K562 (cell line): ENCODE results near the gene FTH1. TPM values are rescaled to one million over a fixed set of nuclear protein-coding genes. Genes with fewer than 3 reads are reported as not detected.
"Not testable (repeated sequence)": the region's sequence is repeated elsewhere in the genome, so short reads cannot be mapped to it uniquely, and the experiment has no call there.

Source experiments
- ATF3 ChIP-seq, 2 experiments: fragments of 450-650 bp in 1 of 2; sonication (generic) in 1 of 2; formaldehyde crosslinking in 1 of 2; IDR thresholded peaks in 1 of 2; conservative IDR thresholded peaks in 1 of 2; 2 replicates each; pipeline versions ENCODE4 v1.6.1 to v1.8.1; 2016 to 2023; ENCODE audit warnings: mild to moderate bottlenecking in 2 of 2, moderate library complexity in 2 of 2, inconsistent platforms in 1 of 2, missing genetic modification reagents in 1 of 2
- BHLHE40 ChIP-seq: IDR thresholded peaks from 2 replicates; pipeline ENCODE4 v1.6.1; 2011; ENCODE audit warnings: low read length, improper control_type of control experiment
- IRF9 ChIP-seq: fragments of 450-650 bp; IDR thresholded peaks from 2 replicates; pipeline ENCODE4 v1.6.1; 2016; ENCODE audit warnings: missing biosample characterization, missing genetic modification characterization
- KLF16 ChIP-seq: IDR thresholded peaks from 2 replicates; pipeline ENCODE4 v1.6.1; 2016; ENCODE audit warnings: antibody characterized with exemption
- MEIS2 ChIP-seq: fragments of 450-650 bp; IDR thresholded peaks from 2 replicates; pipeline ENCODE4 v1.6.1; 2014; ENCODE audit warnings: mild to moderate bottlenecking; ENCODE audit not compliant: partially characterized antibody
- NCOR1 ChIP-seq: fragments of 450-650 bp; IDR thresholded peaks from 2 replicates; pipeline ENCODE4 v1.6.1; 2016; ENCODE audit warnings: mild to moderate bottlenecking, moderate library complexity
- NRF1 ChIP-seq, 2 experiments: fragments of 450-650 bp; IDR thresholded peaks in 1 of 2; conservative IDR thresholded peaks in 1 of 2; 2 replicates each; pipeline ENCODE4 v1.6.1; 2014; ENCODE audit warnings: mild to moderate bottlenecking in 2 of 2
- POLR2AphosphoS5 ChIP-seq: IDR thresholded peaks from 2 replicates; pipeline ENCODE4 v1.6.1; 2011; ENCODE audit warnings: mild to moderate bottlenecking, low read depth, low read length, moderate library complexity; ENCODE audit not compliant: control insufficient read depth, insufficient read depth
- REST ChIP-seq, 2 experiments: fragments of 450-650 bp; formaldehyde crosslinking in 1 of 2; IDR thresholded peaks; 2 replicates each; pipeline versions ENCODE4 v1.4.0 to v1.6.1; 2014 to 2020; ENCODE audit warnings: mild to moderate bottlenecking in 2 of 2, borderline replicate concordance in 1 of 2, low read depth in 1 of 2
- SMAD4 ChIP-seq: fragments of 250-450 bp; sonication (Bioruptor Pico); conservative IDR thresholded peaks from 2 replicates; pipeline ENCODE4 v1.8.0; 2021; ENCODE audit warnings: inconsistent platforms, mild to moderate bottlenecking, moderate library complexity
- TCF3 ChIP-seq: sonication (generic); formaldehyde crosslinking; IDR thresholded peaks from 2 replicates; pipeline ENCODE4 v1.4.0; 2020; ENCODE audit warnings: mild to moderate bottlenecking, missing genetic modification reagents
- polyA plus RNA-seq, 8 experiments: library from polyadenylated mRNA; depleted of rRNA in 4 of 8; stranded (reverse) in 5 of 8; unstranded in 3 of 8; fragments of >200 nt; fragmentation: Nextera tagmentation in 2 of 8; fragmentation: Illumina TruSeq in 1 of 8; extraction: Ambion mirVana in 2 of 8; extraction: Trizol in 1 of 8; gene quantifications; 2 replicates each; pipeline versions ENCODE4 v1.2.1 to v1.2.3, GENCODE V29; 2011 to 2014; ENCODE audit warnings: inconsistent platforms in 1 of 8, missing spikeins in 1 of 8
- total RNA-seq, 7 experiments: library from RNA; depleted of rRNA in 6 of 7; stranded (reverse); fragments of >200 nt in 6 of 7; fragmentation: Illumina TruSeq in 2 of 7; extraction: Trizol in 2 of 7; gene quantifications; 2 replicates each; pipeline versions ENCODE4 v1.2.1 to v1.2.3, GENCODE V29; 2011 to 2021; ENCODE audit warnings: low replicate concordance in 1 of 7

Gene FTH1
- total and polyA plus RNA-seq, 9 of the 15 experiments (the other 6 are each of a cell fraction or from before 2014, with no cell fraction given): 370 to 3,146 (median 802) TPM

- peak; percentile 69 for TF ChIP-seq REST (IDR thresholded peaks at IDR 0.05; ENCODE audit: borderline replicate concordance)
- TF ChIP-seq REST (CRISPR knock-in tag; IDR thresholded peaks at IDR 0.05; ENCODE audit: low read depth); ATF3 (CRISPR knock-in tag; conservative IDR thresholded peaks at IDR 0.05): not testable (repeated sequence)
- peak; percentile 38; the same call in 1 of the 2 replicates for TF ChIP-seq KLF16
- TF ChIP-seq POLR2AphosphoS5: 0 out of 2 replicates have a peak, but pooled peaks have one; percentile 7
- TF ChIP-seq IRF9 (tag): peak; percentile 70; the same call in 1 of the 2 replicates
- peak; percentile 63 to 68 for TF ChIP-seq NRF1 (conservative IDR thresholded peaks at IDR 0.05 in 1 of 2, IDR thresholded peaks at IDR 0.05 in 1 of 2)
- peak; percentile 36; the same call in 1 of the 2 replicates for TF ChIP-seq BHLHE40
- TF ChIP-seq NCOR1: peak; percentile 64
- TF ChIP-seq TCF3 (CRISPR knock-in tag): peak; percentile 69
- 0 out of 2 replicates have a peak, but pooled peaks have one; percentile 54 for TF ChIP-seq SMAD4 (CRISPR knock-in tag)
- TF ChIP-seq ATF3 (IDR thresholded peaks at IDR 0.05): peak; percentile 64
- TF ChIP-seq MEIS2: peak; percentile 18
Observed at GRCh38 chr11:61964666-61965271, 2.7 kb downstream of the FTH1 start (continued).
